Measurements from ENCODE around the gene LHX5.

The LHX5 gene

GRCh38 chr12:113471619-113472171 is at the start of gene LHX5:
LHX5 (minus strand) TSS chr12:113471871; CDS start chr12:113471498, 373 bp downstream.
- H3K27ac ChIP-seq = no peak within 1 kb of the TSS
- TF ChIP-seq ZFX (IDR thresholded peaks at IDR 0.05; ENCODE audit: borderline replicate concordance) (no peak), CTCF (IDR thresholded peaks at IDR 0.05) (no peak)

GRCh38 chr12:113519464-113520307 is 48.0 kb upstream of the LHX5 start:
- TF ChIP-seq CTCF (IDR thresholded peaks at IDR 0.05) (no peak), ZFX (IDR thresholded peaks at IDR 0.05; ENCODE audit: borderline replicate concordance) (no peak)

GRCh38 chr12:113515082-113515856 is 43.6 kb upstream of the LHX5 start:
- no peak overlapping the region for H3K27ac ChIP-seq
- TF ChIP-seq CTCF (IDR thresholded peaks at IDR 0.05) (no peak), ZFX (IDR thresholded peaks at IDR 0.05; ENCODE audit: borderline replicate concordance) (no peak)

More at GRCh38 chr12:113519464-113520307, 48.0 kb upstream of the LHX5 start:
- no peak overlapping the region for H3K27ac ChIP-seq

- no peak overlapping the region for H3K27ac ChIP-seq
- no peak for TF ChIP-seq ZFX (IDR thresholded peaks at IDR 0.05; ENCODE audit: borderline replicate concordance)
- no peak for TF ChIP-seq CTCF (IDR thresholded peaks at IDR 0.05)
Observed at GRCh38 chr12:113514602-113515001, 42.9 kb upstream of the LHX5 start.

- H3K27ac ChIP-seq = no peak overlapping the region
- no peak for TF ChIP-seq ZFX (IDR thresholded peaks at IDR 0.05; ENCODE audit: borderline replicate concordance)
- TF ChIP-seq CTCF (IDR thresholded peaks at IDR 0.05) = no peak
Observed at GRCh38 chr12:113512568-113512967, 40.9 kb upstream of the LHX5 start.

GRCh38 chr12:113506867-113507266 is 35.2 kb upstream of the LHX5 start:
- no peak overlapping the region for H3K27ac ChIP-seq
- TF ChIP-seq CTCF (IDR thresholded peaks at IDR 0.05) (no peak), ZFX (IDR thresholded peaks at IDR 0.05; ENCODE audit: borderline replicate concordance) (no peak)
